CD4-positive, alpha-beta T cell treated with Interleukin-1 beta for 1 hour (primary cell): ENCODE measurements around the gene MSMP.

Experiments used
- DNase-seq, 2 donors: peaks; one replicate each; pipeline ENCODE4 v3.0.0-alpha.2; 2020 to 2022

The MSMP gene

DNA sequence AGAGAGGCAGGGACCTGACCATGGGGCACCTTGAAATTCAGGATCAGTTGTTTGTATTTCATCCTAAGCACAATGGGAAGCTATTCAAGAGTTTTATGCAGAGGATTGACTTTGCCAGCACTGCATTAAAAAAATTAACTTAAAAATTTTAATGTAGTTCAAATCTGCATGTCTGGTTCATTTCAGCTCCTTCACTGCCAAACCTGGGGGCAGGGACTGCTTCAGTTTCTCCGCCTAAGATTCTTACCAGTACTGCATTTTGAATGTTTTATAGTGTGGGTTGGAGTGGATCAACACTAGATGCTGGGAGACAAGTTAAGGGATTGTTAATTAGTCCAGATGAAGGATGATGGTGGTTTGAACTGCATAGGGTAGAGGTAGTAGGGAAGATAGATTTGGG is 15.7 kb upstream of the MSMP start:
- DNase-seq: no peak

DNA sequence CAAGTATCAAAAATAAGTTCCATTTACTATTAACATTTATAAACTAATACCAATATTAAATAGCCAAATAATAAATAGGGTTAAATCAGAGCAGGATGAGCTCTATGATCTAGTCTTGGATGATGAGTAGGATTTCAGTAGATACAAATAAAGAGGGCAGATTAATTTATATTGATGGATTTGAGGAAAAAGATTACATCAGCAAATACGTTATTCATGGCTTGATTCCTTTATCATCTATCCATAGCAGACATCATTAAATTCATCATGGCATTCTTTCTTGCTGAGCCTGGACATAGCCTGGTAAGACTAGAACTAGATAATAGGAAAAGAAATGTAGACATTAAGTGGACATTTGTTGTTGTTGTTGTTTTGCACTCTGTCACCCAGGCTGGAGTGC is 13.4 kb upstream of the MSMP start:
- no peak for DNase-seq

DNA sequence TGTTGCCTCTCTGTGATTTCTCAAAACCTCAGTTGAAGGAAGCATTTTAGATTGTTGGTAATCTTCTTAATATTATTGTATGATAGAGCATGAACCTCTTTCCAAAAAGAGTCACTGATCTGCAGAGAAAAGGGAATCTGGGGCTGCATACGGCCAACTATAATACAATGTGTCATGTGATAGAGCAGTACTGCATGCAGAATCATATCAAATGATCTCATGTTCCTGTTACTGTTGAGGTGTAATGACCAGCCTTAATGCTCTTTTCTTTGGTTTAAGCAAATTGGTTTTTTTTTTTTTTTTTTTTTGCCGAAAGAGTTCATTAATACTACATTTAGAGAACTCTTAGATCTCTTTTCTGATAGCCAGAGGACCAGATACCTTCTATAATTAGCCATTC is 12.9 kb upstream of the MSMP start:
- no peak for DNase-seq

DNA sequence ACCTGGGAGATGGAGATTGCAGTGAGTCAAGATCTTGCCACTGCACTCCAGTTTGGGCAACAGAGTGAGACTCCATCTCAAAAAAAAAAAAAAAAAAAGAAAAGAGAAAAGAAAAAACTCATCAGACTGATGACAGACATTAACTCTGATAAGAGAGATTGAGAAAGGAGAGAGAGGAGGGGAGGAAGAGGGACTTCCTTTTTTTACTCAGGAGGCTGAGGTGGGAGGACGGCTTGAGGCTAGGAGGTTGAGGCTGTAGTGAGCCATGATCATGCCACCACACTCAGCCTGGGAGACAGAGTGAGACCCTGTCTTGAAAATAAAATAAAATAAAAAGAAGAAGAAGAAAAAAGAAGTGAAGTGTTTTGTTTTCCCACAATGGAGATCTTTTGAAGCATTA is 9.7 kb upstream of the MSMP start:
- no peak for DNase-seq

DNA sequence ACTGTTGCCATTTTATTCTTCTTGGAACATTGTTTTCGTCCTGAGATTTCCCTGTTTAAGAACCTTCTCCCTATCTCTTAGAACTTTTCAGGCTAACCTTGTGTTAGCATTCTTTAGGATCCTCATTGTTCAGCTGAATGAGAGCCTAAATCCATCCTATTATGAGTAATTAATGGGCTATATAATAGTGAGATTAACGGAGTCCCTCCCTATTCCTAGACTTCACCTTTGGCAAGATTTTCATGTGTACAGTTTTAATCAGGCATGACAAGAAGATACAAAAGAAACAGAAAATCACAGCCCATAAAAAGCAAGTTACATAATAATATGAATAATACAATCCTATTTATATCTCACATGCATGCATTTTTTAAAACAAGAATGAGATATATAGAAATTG is 9.1 kb upstream of the MSMP start:
- no peak for DNase-seq

DNA sequence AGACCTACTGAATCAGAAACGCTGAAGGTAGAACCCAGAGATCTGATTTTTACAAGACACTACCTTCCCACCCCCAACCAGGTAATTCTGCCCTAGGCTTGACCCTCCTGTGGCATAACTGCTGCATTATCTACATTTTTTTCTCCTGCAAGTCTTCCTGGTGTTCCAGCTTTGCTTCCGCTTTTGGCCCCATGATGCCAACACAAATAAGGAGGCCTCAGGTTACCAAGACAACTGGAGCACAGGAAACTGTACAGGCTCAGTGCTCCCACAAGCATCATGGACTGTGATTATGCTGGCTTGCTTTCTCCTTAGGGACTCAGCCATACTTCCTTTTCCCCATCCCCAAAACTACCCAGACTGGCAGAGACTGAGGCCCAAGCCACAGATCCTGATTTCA is 6.6 kb upstream of the MSMP start:
- no peak for DNase-seq

DNA sequence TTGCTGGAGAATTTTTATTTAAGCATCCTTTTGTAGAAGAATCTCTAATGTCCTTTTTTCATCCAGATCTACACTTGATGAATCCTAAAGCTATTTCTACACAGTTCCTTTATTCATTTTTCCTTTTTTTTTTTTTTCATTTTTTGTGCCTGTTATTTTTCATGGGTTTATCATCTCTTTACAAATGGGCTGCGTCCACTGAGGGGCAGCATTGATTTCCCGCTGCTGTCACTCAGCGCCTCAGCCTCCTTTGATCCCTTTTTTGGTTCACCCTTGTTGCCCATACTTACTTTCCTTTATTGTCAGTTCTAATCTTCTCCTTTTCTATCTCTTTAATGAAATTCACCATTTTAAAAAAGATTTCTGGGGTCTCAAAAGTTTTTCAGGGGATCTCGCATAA is 5.7 kb upstream of the MSMP start:
- no peak for DNase-seq

DNA sequence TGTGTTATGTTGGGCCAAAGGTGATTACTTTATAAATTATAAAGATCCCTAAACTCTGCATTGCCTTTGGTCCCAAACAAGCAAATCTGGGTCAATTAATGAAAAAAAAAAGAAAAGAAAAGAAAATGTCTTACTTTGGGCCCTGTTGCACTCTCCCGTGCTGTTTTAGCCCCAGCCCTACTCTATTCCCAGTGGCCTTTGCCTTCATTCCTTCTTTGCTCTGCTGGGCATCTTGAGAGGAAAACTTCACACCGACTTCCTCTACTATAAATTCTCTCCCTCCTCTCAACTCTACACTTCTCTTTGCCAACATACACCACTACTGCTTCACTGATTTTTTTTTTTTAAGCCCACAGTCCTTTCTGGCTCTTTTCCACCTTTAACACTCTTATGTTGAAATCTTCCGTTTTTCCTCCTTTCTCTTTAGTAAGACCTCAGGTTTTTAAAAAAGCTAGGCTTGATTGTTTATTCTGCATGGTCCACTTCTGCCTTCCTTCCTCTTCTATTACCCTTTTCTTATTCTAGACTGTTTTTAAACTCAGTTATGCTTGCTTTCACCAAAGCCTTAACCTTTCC is 4.5 kb upstream of the MSMP start:
- DNase-seq: no peak

DNA sequence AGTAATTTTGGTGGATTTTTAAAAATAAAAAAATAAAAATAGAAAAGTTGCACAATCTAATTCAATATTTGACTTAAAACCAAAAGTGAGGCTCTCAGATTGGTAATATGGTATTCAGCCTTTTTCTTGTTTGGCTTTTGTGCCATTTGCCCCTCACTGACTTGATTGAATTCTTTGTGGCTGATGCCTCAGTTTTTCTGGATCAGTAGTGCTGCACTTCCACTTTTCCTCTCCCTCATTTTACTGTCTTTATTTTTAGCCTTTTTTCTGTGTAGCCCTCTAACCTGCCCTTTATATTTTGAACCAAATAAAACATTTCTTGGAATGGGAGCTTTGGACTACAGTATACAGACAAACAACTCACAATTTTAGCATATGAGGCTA is 3.8 kb upstream of the MSMP start:
- no peak for DNase-seq

DNA sequence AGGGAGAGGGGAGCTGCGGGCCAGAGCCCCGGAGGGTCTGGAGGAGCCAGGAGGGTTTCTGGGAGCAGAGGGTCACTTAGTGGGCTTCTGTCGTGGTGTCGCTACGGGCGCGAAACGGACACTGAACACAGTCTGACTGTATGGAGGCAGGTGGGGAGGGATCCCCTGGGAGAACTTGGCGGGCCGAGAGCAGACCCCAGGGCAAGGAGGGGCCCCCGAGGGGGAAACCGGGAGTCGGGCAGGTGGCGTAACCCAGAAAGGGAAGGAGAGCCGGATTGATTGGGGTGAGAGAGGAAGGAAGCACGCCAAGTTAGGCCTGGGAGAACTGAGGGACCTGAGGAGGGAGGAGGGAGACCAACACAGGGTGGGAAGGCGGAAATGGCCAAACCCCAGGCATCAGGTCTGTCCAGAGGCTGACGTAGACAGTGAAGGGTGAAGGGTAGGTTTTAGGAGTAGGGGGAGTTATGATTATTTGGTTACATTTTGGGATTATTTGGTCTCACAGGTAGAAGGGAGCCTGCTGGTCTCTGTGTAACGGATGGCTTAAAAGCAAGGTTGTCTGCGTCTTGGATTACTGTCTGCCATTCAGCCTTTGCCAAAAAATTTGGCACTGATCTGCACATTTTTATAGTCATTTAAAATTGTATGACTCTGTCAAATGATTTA is 3.3 kb upstream of the MSMP start:
- peak in 1 of 2 donors; percentile 13 for DNase-seq

DNA sequence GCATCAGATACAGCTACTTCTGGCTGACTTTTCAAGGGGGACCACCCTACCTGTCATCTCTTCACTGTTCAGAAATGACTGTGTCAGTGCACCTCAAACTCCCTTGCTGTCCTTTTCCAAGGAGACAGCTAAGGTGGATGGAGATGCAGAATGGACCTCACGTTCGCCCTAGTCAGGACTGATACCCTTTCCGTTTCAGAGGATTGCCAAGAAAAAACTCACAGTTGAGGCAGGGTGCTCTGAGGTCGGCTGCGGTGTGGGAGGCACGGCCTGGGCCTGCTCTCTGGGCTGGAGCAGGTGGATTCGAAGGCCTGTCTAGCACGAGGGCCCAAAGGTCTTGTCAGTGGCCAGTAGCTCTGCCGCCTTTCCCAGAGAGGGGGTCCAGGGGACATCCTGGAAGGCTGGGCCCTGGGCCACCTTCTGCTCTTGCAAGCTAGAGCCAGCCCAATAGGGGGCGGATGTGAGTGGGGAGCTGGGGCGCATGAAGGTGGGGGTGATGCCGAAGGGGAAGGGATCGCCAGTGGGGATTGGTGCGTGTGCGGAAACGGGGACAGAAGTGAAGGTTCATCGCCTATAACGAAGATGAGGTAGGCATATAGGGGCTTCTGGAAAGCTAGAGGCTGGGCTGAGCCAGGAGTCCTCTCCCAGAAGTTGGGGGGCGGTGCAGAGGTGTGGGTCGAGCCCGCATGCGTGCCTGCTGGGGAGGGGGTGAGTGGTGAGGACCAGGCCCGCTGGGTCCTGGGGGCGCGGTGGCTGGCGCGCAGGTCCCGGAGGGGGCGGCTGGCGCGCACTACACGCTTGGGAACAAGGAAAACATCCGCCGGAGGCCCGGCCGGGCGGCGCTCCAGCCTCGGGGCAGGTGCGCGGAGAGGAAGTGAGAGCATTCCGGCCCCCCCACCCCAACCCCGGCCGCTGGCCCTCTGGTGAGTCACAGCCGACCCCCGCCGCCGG is 2.5 kb upstream of the MSMP start:
- peak; percentile 73 to 79 for DNase-seq

DNA sequence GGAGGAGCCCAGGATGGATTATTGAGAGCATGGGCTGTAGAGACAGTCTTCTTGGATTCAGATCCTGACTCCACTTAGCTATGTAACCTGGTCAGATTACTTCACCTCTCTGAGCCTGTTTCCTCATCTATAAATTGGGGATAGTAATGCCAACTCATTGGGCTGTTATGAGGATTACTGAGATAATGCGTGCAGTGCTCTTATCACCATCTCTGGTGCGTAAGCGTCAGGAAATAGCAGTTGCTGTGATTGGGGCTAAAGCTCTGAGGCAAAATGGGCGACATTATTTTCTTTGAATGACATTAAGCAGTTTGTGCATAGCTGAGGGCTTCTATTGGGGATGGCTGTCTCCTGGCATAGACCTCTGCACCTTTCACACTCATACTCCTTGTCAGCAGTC is 995 bp upstream of the MSMP start:
- DNase-seq: no peak

DNA sequence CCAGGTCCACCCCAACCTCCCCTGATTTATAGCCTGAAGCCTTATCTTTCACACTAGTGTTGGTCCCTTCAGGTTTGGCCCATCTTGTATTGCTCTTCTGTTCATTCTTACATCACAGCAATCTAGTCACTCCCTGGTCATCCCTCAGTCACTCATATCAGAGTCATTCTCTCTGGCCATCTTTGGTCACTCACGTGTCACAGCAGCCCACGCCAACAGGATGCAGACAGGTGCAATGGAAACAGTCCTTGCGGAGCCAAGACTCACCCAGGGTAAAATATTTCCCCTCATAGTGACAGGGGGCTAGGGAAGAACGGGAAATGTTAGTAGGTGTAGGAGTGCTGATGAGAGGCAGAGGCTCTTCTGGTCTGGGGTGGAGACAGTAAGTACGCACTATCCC is 610 bp downstream of the MSMP start:
- DNase-seq: no peak

DNA sequence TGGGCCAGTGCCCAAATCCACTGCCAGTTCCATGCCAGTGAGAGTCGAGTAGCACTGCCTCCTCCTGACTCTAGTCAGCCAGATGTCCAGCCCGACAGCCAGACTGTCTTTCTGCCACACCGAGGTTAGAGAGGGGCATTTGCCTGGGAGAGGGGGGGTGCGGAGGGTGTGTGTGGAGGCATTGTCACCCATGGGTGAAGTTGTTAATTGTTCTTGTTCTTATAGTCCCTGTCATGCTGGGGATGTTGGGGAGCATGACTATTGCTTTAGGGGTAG is 3.9 kb downstream of the MSMP start:
- no peak for DNase-seq

DNA sequence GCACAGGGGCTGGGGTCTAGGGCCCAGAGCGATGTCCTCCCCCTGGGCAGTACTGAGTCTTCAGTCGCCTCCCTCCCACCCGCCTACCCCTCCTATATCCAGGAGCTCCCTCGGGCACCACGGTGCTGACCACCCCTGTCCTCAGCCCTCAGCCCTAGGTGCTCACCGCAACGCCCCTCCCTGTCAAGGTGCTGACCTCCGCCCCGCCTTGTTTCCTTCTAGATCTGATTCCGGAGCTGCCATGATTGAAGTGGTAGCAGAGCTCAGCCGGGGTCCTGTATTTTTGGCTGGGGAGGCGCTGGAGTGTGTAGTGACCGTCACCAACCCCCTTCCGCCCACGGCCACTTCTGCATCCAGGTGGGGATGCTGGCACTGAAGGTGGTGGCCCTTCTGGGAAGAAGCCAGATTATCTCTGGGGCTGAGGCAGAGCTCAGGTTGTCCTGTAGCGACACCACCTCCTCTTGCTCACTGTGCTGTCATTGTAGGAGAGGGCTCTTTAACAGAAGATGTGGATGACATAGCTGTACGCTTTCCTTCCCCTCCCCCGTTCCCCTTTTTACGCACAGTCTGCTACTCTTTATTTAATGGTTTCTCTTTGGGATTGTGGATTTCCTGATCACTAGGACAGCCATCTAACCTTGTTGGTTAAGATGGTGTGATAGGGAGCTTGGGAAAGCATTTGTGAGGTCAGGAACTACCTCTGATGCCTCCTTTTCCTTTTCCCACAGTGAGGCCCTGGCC is 4.4 kb downstream of the MSMP start:
- peak; percentile 40 to 60 for DNase-seq

DNA sequence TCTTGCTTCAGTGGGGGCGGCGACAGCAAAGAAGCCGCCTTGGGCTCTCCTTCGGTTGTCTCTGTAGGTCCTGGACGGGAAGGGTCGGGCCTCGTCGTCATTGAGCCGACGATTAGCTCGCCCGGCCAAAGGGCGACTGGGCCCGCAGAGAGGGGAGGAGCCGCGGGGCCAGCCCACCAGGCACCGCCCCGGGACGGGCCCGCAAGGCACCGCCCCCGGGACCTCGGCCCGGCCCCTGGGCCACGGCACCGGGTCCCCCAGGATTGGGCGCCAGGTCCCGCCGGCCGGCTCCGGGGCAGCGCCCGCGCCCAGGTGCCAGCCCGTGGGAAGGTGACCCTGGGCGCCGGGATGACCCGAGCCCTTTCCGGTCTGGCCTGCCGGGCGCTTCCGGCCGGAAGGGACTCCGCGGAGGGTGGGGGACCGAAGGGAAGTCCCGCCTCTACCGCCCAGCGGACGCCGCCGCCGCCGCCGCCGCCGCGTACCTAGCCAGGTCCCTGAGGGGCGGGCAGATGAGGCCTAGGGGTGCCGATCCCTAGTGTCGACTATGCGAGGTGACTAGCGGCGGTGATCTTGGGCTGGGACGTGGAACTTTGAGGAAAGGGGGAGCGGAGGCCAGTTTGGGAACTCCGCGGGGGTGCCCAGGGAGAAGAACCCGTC is 5.1 kb downstream of the MSMP start, which contains the start of the genes GBA2 and RGP1:
Gene GBA2, minus strand, starts transcription at position 371 of the 657 bp plus-strand sequence. CDS start 524 bp downstream, outside the sequence.
Gene RGP1, plus strand, starts transcription at position 430 of the 657 bp plus-strand sequence. CDS start 469 bp downstream, outside the sequence.
- DNase-seq: peak; percentile 67 to 71

DNA sequence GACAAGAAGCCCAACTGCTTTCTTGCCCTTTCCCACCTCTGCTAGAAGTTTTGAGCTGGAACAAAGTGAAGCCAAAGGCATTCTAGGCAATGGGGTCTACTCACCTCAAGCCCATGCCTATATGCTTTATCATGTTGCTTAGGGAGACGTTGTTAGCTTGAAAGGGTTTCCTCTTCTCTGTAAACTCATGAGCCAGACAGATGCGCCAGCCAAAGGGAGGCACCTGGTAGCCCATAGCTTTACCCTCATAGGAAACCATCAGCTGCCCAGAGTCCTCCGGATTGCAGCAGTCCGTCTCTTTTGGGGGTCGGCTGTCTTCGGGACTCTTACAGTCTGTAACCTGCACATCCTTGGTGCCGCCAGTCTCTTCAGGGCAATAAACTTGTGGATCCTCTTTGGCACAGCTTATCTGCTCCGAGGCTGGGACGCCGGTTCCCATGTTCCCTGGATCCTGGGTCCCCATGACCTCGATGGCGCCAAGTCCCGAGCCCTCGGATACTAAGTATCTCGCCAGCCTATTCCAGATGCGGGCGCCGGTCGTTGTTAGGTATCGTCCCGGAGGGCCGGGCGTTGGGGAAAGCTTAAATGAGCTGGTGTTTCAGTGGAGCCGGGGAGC is 5.7 kb downstream of the MSMP start:
- DNase-seq: peak in 1 of 2 donors; percentile 8

DNA sequence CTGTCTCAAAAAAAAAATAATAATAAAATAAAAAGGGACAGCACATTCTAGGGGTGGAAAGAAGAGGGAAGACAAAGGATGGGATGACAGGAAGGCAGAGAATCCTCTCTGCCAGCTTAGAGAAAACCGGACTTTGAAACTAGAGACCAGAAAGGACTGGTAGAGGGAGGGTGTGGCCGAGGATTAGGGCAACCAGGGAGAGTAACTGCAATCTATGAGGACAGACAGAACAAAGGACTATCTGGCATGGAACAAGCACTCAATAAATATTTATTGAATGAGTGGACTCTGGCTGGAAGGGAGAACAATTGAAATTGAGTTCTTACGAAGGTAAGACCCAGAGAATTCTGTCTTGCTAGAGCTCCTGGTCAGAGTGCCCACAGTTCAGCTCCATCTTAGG is 7.5 kb downstream of the MSMP start:
- DNase-seq: no peak

DNA sequence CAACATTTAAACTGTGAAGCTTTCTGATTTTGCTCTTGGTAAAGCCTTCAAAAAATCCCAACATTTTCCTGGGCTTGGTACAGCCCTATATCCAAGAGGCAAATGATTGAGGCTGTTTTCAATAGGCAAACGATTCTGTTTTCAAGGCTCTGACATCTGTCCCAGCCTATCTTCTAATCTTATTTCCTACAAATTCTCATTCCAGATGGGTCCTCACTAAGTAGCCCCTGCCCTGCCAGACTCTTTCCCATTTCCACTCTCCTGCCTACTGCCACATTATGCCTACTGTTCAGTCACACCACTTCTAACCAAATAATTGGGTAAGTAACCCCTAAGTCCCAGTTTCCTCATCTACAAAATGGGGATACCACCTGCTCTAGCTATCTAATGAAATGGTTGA is 8.5 kb downstream of the MSMP start:
- no peak for DNase-seq

DNA sequence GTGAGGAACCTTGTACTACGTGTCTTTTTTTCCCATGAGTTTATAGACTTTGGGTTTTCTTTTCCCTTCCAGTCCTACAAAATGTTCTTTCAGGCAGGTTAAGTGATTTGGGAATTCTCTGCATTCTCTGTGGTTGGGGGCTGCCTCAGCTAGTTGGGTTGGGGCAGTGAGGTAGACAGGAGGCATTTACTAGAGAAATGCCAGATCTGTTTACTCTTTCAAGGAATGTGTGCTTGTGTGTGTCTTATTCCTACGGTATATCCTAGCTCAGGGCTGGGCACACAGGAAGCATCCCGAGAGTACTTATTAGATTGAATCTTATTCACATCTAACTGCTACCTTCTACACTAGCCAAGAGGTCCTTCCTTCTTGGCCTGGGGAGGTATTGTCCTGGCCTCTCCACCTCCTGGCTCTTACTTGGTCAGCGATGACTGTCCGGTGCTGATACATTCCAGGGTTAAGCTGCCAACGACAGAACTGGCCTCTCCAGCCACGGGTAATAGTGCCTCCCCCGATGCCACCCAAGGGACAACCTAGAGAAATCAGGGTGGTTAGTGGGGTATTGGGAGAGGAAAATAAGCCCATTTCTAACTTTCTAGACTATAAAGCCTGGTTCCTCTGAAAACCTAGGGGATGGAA is 10.1 kb downstream of the MSMP start:
- no peak for DNase-seq

DNA sequence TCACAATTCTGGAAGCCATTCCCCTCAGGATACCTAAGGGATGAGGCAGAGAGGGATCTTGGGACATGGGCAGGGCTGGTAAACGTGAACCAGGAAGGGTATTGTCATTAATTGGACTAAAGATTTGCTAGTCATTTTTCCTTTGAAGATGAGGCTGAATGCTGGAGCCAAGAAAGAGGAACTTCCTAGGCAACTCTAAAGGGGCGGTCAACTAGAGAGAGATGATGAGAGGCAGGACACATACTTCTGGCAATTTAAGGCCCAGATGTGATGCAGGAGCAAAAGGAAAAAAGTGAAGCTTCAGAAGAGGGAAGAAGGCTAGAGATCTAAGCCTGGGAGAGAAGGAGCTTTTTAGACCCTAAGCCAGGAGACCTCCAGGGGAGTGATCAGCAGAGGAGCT is 10.6 kb downstream of the MSMP start:
- no peak for DNase-seq

DNA sequence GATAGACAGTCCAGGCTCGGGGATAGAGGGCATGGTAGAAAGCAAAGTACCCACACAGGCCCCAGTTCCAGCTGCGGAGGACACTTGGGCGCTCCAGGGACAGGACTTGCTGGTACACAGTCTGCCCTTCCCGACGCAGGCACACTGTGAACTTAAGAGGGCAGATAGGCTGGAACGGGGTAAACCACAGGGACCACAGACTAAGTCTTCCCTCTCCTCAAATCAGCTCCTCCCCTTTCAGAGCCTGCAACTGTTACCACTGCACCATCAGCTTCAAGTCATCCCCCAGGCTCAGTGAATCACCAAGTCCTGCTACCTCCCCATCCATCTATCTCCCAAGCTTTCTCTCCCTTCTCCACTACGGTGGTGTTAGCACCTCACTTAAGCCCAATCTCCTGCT is 12.3 kb downstream of the MSMP start:
- no peak for DNase-seq
